Measurements from ENCODE around the gene VAMP4.

VAMP4 gene

GRCh38 chr1:171741872-171742576 lies at the start of gene VAMP4:
TSS of gene VAMP4 (minus strand) at chr1:171742065. CDS start at chr1:171738414, 3,651 bp downstream.
- peak; percentile 70 to 81 for DNase-seq (ENCODE audit: low read depth in 2 of 2)

- no peak for DNase-seq (ENCODE audit: low read depth in 2 of 2)
Measured at GRCh38 chr1:171790318-171790717, 48.5 kb upstream of the VAMP4 start.

GRCh38 chr1:171788696-171789095 lies 46.8 kb upstream of the VAMP4 start:
- DNase-seq (ENCODE audit: low read depth in 2 of 2) = no peak

GRCh38 chr1:171787686-171788480 lies 46.0 kb upstream of the VAMP4 start:
- DNase-seq (ENCODE audit: low read depth in 2 of 2) = no peak

GRCh38 chr1:171786534-171786933 lies 44.7 kb upstream of the VAMP4 start:
- DNase-seq (ENCODE audit: low read depth in 2 of 2) = no peak

GRCh38 chr1:171785766-171786165 lies 43.9 kb upstream of the VAMP4 start:
- no peak for DNase-seq (ENCODE audit: low read depth in 2 of 2)

GRCh38 chr1:171784784-171785183 lies 42.9 kb upstream of the VAMP4 start:
- no peak for DNase-seq (ENCODE audit: low read depth in 2 of 2)

GRCh38 chr1:171783816-171784530 lies 42.1 kb upstream of the VAMP4 start:
- DNase-seq (ENCODE audit: low read depth in 2 of 2) = no peak

GRCh38 chr1:171781176-171781875 lies 39.5 kb upstream of the VAMP4 start, which contains the start of gene METTL13:
TSS of gene METTL13 (plus strand) at chr1:171781660. CDS start at chr1:171781968, 308 bp downstream.
- DNase-seq (ENCODE audit: low read depth in 2 of 2) = peak; percentile 97 to 99

GRCh38 chr1:171780583-171781175 lies 38.8 kb upstream of the VAMP4 start:
- DNase-seq (ENCODE audit: low read depth in 2 of 2) = no peak

- no peak for DNase-seq (ENCODE audit: low read depth in 2 of 2)
Measured at GRCh38 chr1:171772312-171772711, 30.4 kb upstream of the VAMP4 start.

GRCh38 chr1:171769754-171770153 lies 27.9 kb upstream of the VAMP4 start:
- DNase-seq (ENCODE audit: low read depth in 2 of 2) = no peak

- no peak for DNase-seq (ENCODE audit: low read depth in 2 of 2)
Measured at GRCh38 chr1:171769171-171769570, 27.3 kb upstream of the VAMP4 start.

GRCh38 chr1:171763764-171764163 lies 21.9 kb upstream of the VAMP4 start:
- no peak for DNase-seq (ENCODE audit: low read depth in 2 of 2)

GRCh38 chr1:171762143-171762563 lies 20.3 kb upstream of the VAMP4 start:
- DNase-seq (ENCODE audit: low read depth in 2 of 2) = no peak

GRCh38 chr1:171758011-171758410 lies 16.1 kb upstream of the VAMP4 start:
- no peak for DNase-seq (ENCODE audit: low read depth in 2 of 2)

GRCh38 chr1:171756856-171757255 lies 15.0 kb upstream of the VAMP4 start:
- DNase-seq (ENCODE audit: low read depth in 2 of 2) = no peak

- DNase-seq (ENCODE audit: low read depth in 2 of 2) = no peak
Measured at GRCh38 chr1:171754971-171755370, 13.1 kb upstream of the VAMP4 start.

- DNase-seq (ENCODE audit: low read depth in 2 of 2) = no peak
Measured at GRCh38 chr1:171754353-171754705, 12.5 kb upstream of the VAMP4 start.

- DNase-seq (ENCODE audit: low read depth in 2 of 2) = no peak
Measured at GRCh38 chr1:171753685-171754352, 12.0 kb upstream of the VAMP4 start.

GRCh38 chr1:171753182-171753581 lies 11.3 kb upstream of the VAMP4 start:
- no peak for DNase-seq (ENCODE audit: low read depth in 2 of 2)

Measured in stimulated activated CD8-positive, alpha-beta memory T cell treated with anti-CD3 and anti-CD28 coated beads, Interleukin-7, amount 100 ng/mL, for 4 hours (primary cell).